Jurkat, Clone E6-1 (cell line): ENCODE results near the gene FGF1.

Experiments
- DNase-seq: peaks from one replicate; pipeline ENCODE4 v3.0.0-alpha.2; 2011; ENCODE audit warnings: low read depth, low spot score
- H3K4me3 ChIP-seq: 2 replicates; pipeline ENCODE4 v1.5.1; 2011; ENCODE audit warnings: mild to moderate bottlenecking, low read length, control low read depth, moderate library complexity

The FGF1 gene

GRCh38 chr5:142676318-142676717, 9.6 kb downstream of the FGF1 start:
- DNase-seq = no peak
- no peak overlapping the region for H3K4me3 ChIP-seq

DNA sequence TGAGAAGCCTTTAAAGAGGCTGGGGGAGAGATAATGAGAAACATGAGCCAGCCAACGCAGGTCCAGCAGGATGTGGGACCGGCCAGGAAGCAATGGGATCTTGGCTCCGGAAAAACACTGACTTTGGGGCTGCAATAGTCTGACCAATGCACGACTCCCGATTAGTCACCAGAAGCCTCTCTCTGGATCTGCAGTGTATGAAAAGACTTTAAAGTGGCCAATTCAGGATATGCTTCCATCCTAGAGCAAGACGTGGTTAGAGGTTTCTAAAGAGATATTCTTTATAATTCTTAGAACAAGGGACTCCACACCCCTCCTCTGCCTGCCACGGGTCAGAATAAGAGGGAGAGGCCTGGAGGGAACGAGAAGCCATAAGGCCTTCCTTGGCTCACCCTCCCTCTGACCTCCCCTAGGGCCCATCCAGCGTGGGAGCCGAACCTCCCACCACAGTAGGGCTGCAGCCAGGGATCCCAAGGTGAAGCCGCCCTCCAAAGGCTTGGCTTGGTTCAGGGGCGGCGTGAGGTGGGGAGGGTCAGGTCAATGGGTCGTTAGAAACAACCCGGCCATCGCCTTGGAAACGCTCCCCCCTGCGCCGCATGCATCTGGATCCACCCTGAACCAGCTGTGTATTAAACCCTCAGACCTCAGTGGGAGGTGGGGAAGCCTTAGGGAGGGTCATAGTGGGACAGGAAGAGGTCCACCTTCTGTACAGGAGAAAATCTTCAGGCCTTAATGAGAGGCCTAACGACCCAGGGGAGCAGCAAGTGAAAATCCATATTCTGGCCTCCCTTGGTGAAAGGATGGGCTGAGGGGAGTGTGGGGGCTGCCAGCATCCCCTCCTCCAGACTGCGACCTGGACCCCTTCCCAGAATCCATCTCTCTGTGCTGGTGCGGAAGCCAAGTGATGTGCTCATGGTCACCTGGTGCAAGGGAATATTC, 11.1 kb downstream of the FGF1 start:
- no peak overlapping the region for H3K4me3 ChIP-seq
- no peak for DNase-seq

GRCh38 chr5:142671801-142672200, 14.1 kb downstream of the FGF1 start:
- H3K4me3 ChIP-seq = no peak overlapping the region
- DNase-seq = no peak

DNA sequence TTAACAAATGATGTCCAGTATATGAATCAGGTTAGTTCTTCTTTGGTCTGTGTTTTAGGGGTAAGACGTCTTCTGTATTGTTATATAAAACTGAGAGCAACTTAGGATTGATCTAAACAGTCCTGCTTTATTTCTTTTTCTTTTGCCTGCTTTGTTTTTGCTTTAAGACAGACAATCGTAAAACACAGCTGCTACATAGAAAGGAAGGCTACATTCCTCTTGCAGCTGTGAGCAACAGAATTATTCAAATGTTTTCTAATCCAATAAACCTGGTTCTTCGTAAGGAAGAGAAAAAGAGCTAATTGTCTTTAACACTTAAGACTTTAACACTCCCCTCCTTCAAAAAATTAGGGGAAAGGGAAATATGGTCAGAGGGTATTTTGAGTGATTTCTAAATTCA, 14.6 kb downstream of the FGF1 start:
- H3K4me3 ChIP-seq = no peak overlapping the region
- DNase-seq = no peak

GRCh38 chr5:142670804-142671203, 15.1 kb downstream of the FGF1 start:
- H3K4me3 ChIP-seq = no peak overlapping the region
- DNase-seq = no peak

DNA sequence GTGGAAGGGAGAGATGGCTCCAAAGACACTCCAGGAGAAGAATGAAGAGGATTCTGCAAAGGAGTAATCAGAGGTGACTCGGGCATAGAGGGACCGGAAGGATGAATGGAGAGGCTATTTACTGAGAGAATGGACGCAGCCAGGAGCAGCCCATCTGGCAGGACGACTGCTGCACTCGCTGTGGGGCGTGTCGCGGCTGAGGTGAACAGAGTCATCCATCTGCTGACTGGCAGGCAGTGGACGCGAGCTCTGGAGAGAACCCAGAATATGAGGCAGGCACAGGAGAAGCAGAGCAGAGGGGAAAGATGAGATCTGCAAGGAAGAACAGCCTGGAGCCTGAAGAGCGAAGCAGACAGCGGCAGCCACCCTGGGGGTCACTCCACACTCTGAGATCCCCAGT, 16.4 kb downstream of the FGF1 start:
- no peak for DNase-seq
- no peak overlapping the region for H3K4me3 ChIP-seq

GRCh38 chr5:142668336-142668735, 17.6 kb downstream of the FGF1 start:
- no peak overlapping the region for H3K4me3 ChIP-seq
- DNase-seq = no peak

GRCh38 chr5:142667831-142668230, 18.1 kb downstream of the FGF1 start:
- DNase-seq = no peak
- no peak overlapping the region for H3K4me3 ChIP-seq

- H3K4me3 ChIP-seq = no peak overlapping the region
- no peak for DNase-seq
These were observed 21.3 kb downstream of the FGF1 start for GRCh38 chr5:142664636-142665035.

DNA sequence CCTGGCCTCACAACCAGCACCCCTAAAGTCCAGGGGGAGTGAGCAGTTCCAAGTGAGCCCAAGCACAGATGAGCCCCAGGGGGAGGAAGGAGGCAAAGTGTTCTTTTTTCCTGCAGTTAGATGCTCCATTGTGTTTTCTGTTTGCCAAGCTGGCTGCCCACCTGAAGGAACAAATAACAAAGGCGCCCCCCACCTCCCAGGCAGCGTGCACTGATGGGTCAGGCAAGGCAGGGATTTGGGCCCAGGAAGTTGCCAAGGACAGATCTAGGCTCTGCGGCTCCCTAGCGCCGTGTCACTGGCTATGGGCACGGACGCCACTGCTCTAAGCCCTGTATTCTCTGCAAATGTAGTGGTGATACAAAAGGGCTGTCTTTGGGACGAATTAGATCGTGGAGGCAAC, 21.8 kb downstream of the FGF1 start:
- H3K4me3 ChIP-seq = no peak overlapping the region
- DNase-seq = no peak

DNA sequence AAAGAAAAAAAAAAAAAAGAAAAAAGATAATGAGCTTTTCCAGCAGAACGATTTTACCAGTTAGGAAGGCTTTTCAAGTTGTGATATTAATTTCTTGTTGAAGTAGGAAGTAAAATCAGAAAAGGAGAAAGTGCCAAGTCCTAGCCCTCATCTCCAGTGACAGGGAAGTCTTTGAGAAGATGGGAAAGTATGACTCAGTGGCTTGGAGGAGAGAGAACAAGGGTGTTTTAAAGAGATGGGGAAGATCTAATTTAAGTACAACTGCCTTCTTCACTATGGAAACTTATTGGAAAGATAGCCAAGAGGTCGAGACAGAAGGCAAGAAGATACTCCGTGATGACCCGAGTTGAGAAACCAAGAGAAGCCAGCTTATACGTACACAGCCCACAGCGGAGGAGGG, 22.6 kb downstream of the FGF1 start:
- no peak for DNase-seq
- no peak overlapping the region for H3K4me3 ChIP-seq

DNA sequence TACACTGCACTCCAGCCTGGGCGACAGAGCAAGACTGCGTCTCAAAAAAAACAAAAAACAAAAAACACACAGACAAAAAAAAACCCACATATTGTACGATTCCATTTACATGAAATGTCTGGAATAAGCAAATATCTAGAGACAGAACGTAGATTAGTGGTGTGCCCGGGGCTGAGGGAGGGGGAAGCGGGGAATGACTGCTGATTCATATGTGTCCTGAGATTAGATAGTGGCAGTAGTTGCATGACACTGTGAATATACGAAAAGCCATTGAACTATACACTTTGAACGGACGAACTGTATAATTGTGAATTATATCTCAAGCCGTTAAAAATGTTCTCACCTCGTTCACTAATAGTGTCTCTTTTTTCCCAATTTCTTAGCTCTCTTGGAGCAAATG, 23.9 kb downstream of the FGF1 start:
- H3K4me3 ChIP-seq = no peak overlapping the region
- no peak for DNase-seq

DNA sequence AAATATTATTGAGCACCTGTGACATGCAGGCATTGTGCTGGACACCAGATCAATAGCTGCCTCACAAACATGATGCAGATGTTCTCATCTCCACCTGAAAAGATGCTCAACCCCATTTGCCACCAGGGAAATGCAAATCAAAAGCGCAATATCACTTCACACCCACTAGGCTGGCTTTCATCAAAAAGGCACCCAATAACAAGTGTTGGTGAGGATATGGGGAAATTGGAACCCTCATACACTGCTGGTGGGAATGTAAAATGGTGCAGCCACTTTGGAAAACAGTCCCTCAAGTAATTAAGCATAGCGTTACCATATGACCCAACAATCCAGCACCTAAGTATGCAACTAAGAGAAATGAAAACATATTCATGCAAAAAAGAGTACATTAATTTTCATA, 24.7 kb downstream of the FGF1 start:
- H3K4me3 ChIP-seq = no peak overlapping the region
- no peak for DNase-seq

DNA sequence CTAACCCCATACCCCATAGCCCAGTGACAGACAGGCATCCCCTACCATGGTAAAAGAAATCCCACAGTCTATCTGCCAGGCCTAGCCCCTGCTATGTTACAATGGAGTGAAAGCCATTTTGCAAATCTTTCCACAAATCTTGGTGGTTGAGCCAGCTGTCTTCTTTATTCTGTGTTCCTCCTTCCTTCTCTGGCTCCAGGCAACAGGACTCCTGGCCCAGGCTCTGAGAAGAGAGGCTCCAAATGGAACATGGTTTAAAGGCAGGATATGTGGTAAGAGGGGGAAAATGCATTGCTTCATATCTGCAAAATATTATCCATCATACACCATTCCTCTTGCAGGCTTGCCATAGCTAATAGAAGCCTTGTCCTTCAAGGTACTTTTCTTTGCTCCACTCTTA, 25.2 kb downstream of the FGF1 start:
- H3K4me3 ChIP-seq = no peak overlapping the region
- no peak for DNase-seq

- DNase-seq = no peak
- no peak overlapping the region for H3K4me3 ChIP-seq
These were observed 25.7 kb downstream of the FGF1 start for GRCh38 chr5:142660196-142660595.

DNA sequence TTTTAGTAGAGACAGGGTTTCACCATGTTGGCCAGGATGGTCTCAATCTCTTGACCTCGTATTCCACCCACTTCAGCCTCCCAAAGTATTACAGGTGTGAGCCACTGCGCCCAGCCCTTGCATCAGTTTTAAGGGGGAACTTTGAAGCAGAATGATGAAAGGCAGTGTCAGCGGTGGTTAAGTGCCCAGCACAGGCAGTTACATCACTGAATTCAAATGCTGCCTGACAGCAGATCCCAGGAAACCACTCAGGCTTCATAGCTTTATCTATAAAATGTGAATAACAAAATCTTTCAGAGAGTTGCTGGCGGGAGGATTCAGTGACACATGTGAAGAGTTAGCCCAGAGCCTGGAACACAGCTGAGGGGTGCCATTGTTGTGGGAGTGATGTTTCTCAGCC, 26.5 kb downstream of the FGF1 start:
- no peak overlapping the region for H3K4me3 ChIP-seq
- no peak for DNase-seq

DNA sequence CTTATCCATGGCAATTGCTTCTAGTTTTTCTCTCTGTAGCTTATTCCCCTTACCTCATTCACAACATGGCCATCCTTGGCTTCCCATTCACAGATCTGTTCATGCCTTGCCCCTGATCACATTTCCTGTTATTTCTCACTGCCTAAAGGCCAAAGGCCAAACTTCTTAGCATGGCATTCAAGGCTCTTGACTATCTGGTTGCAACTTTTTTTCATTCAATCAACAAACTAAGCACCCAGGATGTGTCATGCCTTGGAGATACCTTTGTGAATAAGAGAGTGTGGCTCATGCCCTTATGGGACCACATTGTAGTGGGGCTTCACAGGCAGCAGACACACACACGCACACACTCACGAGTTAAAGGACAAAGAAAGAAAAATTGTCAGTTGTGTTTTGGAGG, 27.6 kb downstream of the FGF1 start:
- H3K4me3 ChIP-seq = no peak overlapping the region
- DNase-seq = no peak

DNA sequence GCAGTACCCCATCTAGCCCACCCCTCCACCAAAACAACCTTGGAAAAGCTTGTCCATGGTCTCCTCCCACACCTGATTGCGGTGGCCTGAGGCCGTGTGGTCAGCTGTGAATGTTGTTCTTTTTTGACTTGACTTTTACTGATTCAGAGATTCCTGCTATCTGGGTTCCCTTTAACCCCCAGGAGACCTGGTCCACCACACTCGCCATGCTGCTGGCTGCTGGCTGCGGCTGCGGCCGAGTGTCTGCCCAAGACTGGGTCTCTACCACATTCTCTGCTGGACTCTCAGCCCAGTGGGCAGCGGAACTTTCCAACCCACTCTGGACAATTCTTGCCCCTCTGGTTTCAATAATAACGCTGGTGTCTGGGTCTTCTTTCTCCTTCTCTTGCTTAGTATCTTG, 28.4 kb downstream of the FGF1 start:
- no peak overlapping the region for H3K4me3 ChIP-seq
- DNase-seq = no peak

DNA sequence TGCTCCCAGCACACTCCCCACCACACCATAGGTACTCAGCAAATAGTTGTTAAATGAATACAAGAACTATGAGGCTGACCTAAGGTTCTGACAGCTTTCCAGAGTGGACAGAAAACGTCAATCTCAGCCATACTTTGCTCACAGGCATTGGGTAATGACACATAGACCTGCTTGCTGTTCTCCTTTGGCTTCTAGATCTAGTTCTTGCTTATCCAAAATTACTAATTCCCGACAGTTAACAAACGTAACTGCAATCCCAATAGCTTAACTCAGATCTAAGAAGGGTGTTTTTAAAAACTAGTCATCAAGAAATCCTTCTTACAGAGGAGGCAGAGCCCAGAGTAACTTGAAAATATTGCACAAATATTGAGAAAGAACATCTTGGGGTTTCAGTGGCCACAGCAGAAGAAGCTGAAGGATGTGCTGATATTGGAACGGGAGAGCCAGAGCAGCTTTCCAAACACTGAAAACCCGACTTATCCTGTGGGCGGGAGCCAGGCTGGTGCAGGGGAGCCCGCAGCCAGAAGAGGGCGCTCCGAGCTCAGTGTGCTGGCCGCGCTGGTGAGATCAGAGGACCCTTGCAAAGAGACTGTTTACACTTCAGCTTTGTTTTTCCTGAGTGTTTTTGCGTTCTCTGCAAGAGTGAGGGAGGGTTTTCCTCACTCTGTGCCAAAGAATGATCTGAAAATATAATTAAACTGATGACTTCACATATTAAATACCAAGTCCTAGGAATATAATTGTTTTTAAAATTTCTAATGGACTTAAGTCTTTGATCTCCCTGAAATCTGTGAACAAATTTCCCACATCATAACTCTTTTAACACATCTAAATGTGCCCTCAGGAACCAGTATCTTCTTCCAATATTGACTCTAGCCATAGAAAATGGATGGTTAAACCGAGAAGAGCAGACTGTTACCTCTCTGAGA, 30.3 kb downstream of the FGF1 start:
- no peak overlapping the region for H3K4me3 ChIP-seq
- peak; percentile 42 for DNase-seq

DNA sequence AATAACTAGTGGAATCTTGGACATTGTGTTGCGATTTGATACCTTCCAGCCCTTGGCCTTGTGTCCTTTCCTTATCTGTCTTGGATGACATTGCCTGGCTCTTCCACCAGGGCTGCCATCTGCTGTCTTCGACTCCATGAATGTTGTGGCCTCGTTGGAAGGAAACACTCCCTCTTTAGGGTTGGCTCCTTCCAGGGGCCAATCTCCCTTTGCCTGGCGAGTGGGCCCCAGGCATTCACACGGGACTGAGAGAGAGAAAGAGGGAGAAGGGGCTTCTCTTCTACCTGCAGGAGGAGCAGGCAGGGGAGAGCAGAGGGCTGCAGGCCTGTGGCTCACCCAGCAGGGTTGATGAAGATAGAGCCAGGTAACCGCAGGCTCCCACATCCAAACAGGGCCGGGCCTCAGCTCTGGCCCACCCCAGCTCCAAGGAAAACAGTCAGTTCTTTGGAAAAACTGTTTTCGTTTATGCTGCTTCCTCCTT, 31.3 kb downstream of the FGF1 start:
- no peak for DNase-seq
- no peak overlapping the region for H3K4me3 ChIP-seq
